Measurements from ENCODE around the gene C10orf90.

DNA sequence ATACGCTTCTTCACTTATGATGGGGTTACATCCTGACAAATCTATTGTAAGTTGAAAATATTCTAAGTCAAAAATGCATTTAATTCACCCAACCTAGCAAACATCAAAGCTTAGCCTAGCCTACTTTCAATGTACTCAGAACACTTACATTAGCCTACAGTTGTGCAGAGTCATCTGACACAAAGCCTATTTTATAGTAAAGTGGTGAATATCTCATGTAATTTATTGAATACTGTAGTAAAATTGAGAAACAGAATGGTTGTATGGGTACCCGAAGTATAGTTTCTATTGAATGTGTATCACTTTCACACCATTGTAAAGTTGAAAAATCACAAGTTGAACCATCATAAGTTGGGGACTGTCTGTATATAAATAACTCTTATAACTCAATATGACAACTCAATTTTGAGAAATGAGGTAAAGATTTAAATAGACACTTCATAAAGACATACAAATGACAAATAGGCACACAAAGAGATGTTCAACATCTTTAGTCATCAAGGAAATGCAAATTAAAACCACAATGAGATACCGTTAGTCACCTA, 73.9 kb downstream of the C10orf90 start:
- TF ChIP-seq, protein P1, sequence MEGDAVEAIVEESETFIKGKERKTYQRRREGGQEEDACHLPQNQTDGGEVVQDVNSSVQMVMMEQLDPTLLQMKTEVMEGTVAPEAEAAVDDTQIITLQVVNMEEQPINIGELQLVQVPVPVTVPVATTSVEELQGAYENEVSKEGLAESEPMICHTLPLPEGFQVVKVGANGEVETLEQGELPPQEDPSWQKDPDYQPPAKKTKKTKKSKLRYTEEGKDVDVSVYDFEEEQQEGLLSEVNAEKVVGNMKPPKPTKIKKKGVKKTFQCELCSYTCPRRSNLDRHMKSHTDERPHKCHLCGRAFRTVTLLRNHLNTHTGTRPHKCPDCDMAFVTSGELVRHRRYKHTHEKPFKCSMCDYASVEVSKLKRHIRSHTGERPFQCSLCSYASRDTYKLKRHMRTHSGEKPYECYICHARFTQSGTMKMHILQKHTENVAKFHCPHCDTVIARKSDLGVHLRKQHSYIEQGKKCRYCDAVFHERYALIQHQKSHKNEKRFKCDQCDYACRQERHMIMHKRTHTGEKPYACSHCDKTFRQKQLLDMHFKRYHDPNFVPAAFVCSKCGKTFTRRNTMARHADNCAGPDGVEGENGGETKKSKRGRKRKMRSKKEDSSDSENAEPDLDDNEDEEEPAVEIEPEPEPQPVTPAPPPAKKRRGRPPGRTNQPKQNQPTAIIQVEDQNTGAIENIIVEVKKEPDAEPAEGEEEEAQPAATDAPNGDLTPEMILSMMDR (IDR thresholded peaks at IDR 0.05) = no peak
- TF ChIP-seq EZH2 (IDR thresholded peaks at IDR 0.05) (no peak), EZH2phosphoT487 (IDR thresholded peaks at IDR 0.05) (no peak)

Measured in neural progenitor cell (in vitro differentiated cells).